ENCODE data around the gene NOL3. TPM values are rescaled to one million over a fixed set of nuclear protein-coding genes. Genes with fewer than 3 reads are reported as not detected.

NOL3 gene
- total and polyA plus RNA-seq, 9 of the 15 experiments (the other 6 are each of a cell fraction or from before 2014, with no cell fraction given) = 0.45 to 14.0 (median 5.4) TPM

DNA sequence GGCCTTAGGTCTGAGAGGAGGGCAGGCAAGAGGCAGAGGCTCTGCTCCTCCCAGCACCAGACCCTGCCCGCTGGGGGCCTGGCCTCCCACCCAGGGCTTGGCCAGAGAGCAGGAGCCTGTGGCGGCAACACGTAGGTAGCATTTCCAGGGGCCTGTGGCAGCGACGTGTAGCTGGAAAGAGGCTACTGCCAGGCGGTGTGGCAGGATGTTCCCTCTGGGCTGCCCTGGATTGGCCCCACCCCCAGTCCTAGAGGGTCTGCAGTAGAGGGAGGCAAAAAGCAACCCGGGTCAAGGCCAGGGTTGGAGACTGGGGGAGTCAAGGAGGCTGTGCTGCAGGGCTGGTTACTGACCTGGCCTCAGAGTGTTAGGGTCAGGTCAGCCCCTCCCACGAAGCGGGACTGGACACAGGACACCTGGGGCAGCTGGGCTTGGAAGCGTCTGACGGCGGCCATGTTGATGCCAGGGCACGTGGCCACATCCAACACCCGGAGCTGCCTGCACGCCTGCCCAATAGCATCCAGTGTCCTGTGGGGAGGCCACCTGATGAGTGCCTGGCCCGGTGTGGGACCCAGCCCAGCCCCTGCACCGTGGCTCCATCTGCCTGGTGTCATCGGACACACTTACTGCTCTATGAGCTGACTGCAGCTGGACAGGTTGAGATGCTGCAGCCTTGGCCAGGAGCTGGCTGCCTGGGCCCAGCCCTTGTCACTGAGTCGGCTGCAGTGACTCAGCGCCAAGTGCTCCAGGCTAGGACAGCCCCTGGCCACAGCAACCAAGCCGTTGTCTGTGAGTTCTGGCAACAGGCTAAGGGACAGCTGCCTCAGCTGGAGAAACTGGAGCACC is 37.1 kb downstream of the NOL3 start (continued):
- TF ChIP-seq, protein P1, sequence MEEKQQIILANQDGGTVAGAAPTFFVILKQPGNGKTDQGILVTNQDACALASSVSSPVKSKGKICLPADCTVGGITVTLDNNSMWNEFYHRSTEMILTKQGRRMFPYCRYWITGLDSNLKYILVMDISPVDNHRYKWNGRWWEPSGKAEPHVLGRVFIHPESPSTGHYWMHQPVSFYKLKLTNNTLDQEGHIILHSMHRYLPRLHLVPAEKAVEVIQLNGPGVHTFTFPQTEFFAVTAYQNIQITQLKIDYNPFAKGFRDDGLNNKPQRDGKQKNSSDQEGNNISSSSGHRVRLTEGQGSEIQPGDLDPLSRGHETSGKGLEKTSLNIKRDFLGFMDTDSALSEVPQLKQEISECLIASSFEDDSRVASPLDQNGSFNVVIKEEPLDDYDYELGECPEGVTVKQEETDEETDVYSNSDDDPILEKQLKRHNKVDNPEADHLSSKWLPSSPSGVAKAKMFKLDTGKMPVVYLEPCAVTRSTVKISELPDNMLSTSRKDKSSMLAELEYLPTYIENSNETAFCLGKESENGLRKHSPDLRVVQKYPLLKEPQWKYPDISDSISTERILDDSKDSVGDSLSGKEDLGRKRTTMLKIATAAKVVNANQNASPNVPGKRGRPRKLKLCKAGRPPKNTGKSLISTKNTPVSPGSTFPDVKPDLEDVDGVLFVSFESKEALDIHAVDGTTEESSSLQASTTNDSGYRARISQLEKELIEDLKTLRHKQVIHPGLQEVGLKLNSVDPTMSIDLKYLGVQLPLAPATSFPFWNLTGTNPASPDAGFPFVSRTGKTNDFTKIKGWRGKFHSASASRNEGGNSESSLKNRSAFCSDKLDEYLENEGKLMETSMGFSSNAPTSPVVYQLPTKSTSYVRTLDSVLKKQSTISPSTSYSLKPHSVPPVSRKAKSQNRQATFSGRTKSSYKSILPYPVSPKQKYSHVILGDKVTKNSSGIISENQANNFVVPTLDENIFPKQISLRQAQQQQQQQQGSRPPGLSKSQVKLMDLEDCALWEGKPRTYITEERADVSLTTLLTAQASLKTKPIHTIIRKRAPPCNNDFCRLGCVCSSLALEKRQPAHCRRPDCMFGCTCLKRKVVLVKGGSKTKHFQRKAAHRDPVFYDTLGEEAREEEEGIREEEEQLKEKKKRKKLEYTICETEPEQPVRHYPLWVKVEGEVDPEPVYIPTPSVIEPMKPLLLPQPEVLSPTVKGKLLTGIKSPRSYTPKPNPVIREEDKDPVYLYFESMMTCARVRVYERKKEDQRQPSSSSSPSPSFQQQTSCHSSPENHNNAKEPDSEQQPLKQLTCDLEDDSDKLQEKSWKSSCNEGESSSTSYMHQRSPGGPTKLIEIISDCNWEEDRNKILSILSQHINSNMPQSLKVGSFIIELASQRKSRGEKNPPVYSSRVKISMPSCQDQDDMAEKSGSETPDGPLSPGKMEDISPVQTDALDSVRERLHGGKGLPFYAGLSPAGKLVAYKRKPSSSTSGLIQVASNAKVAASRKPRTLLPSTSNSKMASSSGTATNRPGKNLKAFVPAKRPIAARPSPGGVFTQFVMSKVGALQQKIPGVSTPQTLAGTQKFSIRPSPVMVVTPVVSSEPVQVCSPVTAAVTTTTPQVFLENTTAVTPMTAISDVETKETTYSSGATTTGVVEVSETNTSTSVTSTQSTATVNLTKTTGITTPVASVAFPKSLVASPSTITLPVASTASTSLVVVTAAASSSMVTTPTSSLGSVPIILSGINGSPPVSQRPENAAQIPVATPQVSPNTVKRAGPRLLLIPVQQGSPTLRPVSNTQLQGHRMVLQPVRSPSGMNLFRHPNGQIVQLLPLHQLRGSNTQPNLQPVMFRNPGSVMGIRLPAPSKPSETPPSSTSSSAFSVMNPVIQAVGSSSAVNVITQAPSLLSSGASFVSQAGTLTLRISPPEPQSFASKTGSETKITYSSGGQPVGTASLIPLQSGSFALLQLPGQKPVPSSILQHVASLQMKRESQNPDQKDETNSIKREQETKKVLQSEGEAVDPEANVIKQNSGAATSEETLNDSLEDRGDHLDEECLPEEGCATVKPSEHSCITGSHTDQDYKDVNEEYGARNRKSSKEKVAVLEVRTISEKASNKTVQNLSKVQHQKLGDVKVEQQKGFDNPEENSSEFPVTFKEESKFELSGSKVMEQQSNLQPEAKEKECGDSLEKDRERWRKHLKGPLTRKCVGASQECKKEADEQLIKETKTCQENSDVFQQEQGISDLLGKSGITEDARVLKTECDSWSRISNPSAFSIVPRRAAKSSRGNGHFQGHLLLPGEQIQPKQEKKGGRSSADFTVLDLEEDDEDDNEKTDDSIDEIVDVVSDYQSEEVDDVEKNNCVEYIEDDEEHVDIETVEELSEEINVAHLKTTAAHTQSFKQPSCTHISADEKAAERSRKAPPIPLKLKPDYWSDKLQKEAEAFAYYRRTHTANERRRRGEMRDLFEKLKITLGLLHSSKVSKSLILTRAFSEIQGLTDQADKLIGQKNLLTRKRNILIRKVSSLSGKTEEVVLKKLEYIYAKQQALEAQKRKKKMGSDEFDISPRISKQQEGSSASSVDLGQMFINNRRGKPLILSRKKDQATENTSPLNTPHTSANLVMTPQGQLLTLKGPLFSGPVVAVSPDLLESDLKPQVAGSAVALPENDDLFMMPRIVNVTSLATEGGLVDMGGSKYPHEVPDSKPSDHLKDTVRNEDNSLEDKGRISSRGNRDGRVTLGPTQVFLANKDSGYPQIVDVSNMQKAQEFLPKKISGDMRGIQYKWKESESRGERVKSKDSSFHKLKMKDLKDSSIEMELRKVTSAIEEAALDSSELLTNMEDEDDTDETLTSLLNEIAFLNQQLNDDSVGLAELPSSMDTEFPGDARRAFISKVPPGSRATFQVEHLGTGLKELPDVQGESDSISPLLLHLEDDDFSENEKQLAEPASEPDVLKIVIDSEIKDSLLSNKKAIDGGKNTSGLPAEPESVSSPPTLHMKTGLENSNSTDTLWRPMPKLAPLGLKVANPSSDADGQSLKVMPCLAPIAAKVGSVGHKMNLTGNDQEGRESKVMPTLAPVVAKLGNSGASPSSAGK (IDR thresholded peaks at IDR 0.05) = no peak
- TF ChIP-seq, protein P2, sequence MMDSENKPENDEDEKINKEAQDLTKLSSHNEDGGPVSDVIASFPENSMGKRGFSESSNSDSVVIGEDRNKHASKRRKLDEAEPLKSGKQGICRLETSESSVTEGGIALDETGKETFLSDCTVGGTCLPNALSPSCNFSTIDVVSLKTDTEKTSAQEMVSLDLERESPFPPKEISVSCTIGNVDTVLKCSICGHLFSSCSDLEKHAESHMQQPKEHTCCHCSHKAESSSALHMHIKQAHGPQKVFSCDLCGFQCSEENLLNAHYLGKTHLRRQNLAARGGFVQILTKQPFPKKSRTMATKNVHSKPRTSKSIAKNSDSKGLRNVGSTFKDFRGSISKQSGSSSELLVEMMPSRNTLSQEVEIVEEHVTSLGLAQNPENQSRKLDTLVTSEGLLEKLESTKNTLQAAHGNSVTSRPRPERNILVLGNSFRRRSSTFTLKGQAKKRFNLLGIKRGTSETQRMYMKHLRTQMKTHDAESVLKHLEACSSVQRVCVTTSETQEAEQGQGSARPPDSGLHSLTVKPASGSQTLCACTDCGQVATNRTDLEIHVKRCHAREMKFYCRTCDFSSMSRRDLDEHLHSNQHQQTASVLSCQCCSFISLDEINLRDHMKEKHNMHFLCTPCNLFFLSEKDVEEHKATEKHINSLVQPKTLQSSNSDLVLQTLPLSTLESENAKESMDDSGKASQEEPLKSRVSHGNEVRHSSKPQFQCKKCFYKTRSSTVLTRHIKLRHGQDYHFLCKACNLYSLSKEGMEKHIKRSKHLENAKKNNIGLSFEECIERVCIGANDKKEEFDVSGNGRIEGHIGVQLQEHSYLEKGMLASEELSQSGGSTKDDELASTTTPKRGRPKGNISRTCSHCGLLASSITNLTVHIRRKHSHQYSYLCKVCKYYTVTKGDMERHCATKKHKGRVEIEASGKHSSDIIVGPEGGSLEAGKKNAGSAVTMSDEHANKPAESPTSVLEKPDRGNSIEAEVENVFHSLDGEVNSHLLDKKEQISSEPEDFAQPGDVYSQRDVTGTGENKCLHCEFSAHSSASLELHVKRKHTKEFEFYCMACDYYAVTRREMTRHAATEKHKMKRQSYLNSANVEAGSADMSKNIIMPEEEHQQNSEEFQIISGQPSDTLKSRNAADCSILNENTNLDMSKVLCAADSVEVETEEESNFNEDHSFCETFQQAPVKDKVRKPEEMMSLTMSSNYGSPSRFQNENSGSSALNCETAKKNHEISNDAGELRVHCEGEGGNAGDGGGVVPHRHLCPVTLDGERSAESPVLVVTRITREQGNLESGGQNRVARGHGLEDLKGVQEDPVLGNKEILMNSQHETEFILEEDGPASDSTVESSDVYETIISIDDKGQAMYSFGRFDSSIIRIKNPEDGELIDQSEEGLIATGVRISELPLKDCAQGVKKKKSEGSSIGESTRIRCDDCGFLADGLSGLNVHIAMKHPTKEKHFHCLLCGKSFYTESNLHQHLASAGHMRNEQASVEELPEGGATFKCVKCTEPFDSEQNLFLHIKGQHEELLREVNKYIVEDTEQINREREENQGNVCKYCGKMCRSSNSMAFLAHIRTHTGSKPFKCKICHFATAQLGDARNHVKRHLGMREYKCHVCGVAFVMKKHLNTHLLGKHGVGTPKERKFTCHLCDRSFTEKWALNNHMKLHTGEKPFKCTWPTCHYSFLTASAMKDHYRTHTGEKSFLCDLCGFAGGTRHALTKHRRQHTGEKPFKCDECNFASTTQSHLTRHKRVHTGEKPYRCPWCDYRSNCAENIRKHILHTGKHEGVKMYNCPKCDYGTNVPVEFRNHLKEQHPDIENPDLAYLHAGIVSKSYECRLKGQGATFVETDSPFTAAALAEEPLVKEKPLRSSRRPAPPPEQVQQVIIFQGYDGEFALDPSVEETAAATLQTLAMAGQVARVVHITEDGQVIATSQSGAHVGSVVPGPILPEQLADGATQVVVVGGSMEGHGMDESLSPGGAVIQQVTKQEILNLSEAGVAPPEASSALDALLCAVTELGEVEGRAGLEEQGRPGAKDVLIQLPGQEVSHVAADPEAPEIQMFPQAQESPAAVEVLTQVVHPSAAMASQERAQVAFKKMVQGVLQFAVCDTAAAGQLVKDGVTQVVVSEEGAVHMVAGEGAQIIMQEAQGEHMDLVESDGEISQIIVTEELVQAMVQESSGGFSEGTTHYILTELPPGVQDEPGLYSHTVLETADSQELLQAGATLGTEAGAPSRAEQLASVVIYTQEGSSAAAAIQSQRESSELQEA (IDR thresholded peaks at IDR 0.05; ENCODE audit: low read depth) = no peak
- TF ChIP-seq ZNF316 (IDR thresholded peaks at IDR 0.05) = peak; percentile 40; the same call in 1 of the 2 replicates
- TF ChIP-seq, protein P3, sequence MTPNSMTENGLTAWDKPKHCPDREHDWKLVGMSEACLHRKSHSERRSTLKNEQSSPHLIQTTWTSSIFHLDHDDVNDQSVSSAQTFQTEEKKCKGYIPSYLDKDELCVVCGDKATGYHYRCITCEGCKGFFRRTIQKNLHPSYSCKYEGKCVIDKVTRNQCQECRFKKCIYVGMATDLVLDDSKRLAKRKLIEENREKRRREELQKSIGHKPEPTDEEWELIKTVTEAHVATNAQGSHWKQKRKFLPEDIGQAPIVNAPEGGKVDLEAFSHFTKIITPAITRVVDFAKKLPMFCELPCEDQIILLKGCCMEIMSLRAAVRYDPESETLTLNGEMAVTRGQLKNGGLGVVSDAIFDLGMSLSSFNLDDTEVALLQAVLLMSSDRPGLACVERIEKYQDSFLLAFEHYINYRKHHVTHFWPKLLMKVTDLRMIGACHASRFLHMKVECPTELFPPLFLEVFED (CRISPR knock-in tag; conservative IDR thresholded peaks at IDR 0.05) = no peak
